Fibroblast of peridontal ligament (primary cell): ENCODE data around the gene HLA-DRB1.
"Not testable (repeated sequence)": the region's sequence is repeated elsewhere in the genome, so short reads cannot be mapped to it uniquely, and the experiment has no call there.

Experiments
- DNase-seq: peaks from one replicate; pipeline ENCODE4 v3.0.0-alpha.2; 2010; ENCODE audit errors: extremely low read depth

The HLA-DRB1 gene

GRCh38 chr6:32589596-32590449, at the start of gene HLA-DRB1:
Gene HLA-DRB1, minus strand, starts transcription at chr6:32589848. Its CDS starts 106 bp downstream, at chr6:32589742.
- peak; percentile 6 for DNase-seq

- no peak for DNase-seq
Measured at GRCh38 chr6:32638532-32639219, 49.0 kb upstream of the HLA-DRB1 start.

- DNase-seq = no peak
Measured at GRCh38 chr6:32637883-32638282, 48.2 kb upstream of the HLA-DRB1 start.

GRCh38 chr6:32637219-32637880, 47.7 kb upstream of the HLA-DRB1 start, which contains the start of gene HLA-DQA1:
Gene HLA-DQA1, plus strand, starts transcription at chr6:32637406. Its CDS starts 53 bp downstream, at chr6:32637459.
- no peak for DNase-seq

- no peak for DNase-seq
Measured at GRCh38 chr6:32635526-32636123, 46.0 kb upstream of the HLA-DRB1 start.

- DNase-seq = not testable (repeated sequence)
Measured at GRCh38 chr6:32629793-32630192, 40.1 kb upstream of the HLA-DRB1 start.

GRCh38 chr6:32627831-32628230, 38.2 kb upstream of the HLA-DRB1 start:
- DNase-seq = peak; percentile 60

- no peak for DNase-seq
Measured at GRCh38 chr6:32627249-32627648, 37.6 kb upstream of the HLA-DRB1 start.

GRCh38 chr6:32625137-32625536, 35.5 kb upstream of the HLA-DRB1 start:
- no peak for DNase-seq

- no peak for DNase-seq
Measured at GRCh38 chr6:32624565-32624964, 34.9 kb upstream of the HLA-DRB1 start.

- DNase-seq = no peak
Measured at GRCh38 chr6:32623693-32624092, 34.0 kb upstream of the HLA-DRB1 start.

GRCh38 chr6:32622545-32623401, 33.1 kb upstream of the HLA-DRB1 start:
- peak; percentile 26 for DNase-seq

- DNase-seq = no peak
Measured at GRCh38 chr6:32621372-32621771, 31.7 kb upstream of the HLA-DRB1 start.

- DNase-seq = no peak
Measured at GRCh38 chr6:32617751-32618150, 28.1 kb upstream of the HLA-DRB1 start.

GRCh38 chr6:32615885-32616532, 26.4 kb upstream of the HLA-DRB1 start:
- no peak for DNase-seq

GRCh38 chr6:32614366-32615081, 24.9 kb upstream of the HLA-DRB1 start:
- DNase-seq = no peak

- no peak for DNase-seq
Measured at GRCh38 chr6:32613475-32613874, 23.8 kb upstream of the HLA-DRB1 start.

- no peak for DNase-seq
Measured at GRCh38 chr6:32610682-32611296, 21.1 kb upstream of the HLA-DRB1 start.
